ENCODE measurements around the gene PPP3R2.

GRCh38 chr9:101572316-101572715 is 22.5 kb downstream of the PPP3R2 start:
- TF ChIP-seq CTCF (IDR thresholded peaks at IDR 0.05): no peak
- TF ChIP-seq POLR2A (IDR thresholded peaks at IDR 0.05; ENCODE audit: low read depth): no peak

All from esophagus muscularis mucosa (tissue), 3 donors.